Ovary (tissue), 3 donors: ENCODE data around the gene SLC1A2.

Experiments used
- CTCF ChIP-seq, 3 donors: fragments of 450-650 bp in 2 of 3; fragments of 200-600 bp in 1 of 3; IDR thresholded peaks; one replicate each; pipeline versions ENCODE4 v1.5.1 to v1.8.0; 2016 to 2022; ENCODE audit warnings: antibody characterized with exemption in 3 of 3, mild to moderate bottlenecking in 1 of 3
- EP300 ChIP-seq: sonication (generic); formaldehyde crosslinking; IDR thresholded peaks from one replicate; pipeline ENCODE4 v1.6.1; 2017; ENCODE audit warnings: antibody characterized with exemption
- POLR2A ChIP-seq: fragments of 450-650 bp; IDR thresholded peaks from one replicate; pipeline ENCODE4 v1.6.1; 2017; ENCODE audit warnings: antibody characterized with exemption, mild to moderate bottlenecking, moderate library complexity
- donor health status: DM: no; HTN: no; CAD: no.

- TF ChIP-seq CTCF (IDR thresholded peaks at IDR 0.05) (no peak), POLR2A (no peak), EP300 (no peak)
Observed at GRCh38 chr11:35365395-35365794, 54.0 kb downstream of the SLC1A2 start.
